ENCODE results near the gene EFCAB7.

EFCAB7 gene, protein sequence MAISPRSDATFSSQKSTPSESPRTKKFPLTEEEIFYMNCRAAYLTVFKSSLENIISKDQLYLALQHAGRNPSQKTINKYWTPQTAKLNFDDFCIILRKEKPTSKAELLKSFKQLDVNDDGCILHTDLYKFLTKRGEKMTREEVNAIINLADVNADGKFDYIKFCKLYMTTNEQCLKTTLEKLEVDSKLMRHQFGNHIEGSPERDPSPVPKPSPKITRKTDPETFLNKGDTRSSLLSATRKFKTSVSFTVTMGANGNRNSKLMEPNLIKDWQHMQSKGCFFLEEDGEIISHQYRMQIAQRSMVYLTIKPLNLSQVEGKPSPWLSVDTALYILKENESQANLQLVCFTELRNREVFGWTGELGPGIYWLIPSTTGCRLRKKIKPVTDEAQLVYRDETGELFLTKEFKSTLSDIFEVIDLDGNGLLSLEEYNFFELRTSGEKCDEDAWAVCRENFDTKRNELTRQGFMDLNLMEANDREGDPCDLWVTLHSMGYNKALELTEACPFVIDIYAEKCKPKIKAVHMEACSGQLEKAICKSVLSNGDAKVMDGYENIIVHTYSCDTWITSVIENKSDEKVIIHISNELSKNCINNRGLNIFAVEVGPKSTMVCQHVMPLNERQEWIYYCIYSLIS

DNA sequence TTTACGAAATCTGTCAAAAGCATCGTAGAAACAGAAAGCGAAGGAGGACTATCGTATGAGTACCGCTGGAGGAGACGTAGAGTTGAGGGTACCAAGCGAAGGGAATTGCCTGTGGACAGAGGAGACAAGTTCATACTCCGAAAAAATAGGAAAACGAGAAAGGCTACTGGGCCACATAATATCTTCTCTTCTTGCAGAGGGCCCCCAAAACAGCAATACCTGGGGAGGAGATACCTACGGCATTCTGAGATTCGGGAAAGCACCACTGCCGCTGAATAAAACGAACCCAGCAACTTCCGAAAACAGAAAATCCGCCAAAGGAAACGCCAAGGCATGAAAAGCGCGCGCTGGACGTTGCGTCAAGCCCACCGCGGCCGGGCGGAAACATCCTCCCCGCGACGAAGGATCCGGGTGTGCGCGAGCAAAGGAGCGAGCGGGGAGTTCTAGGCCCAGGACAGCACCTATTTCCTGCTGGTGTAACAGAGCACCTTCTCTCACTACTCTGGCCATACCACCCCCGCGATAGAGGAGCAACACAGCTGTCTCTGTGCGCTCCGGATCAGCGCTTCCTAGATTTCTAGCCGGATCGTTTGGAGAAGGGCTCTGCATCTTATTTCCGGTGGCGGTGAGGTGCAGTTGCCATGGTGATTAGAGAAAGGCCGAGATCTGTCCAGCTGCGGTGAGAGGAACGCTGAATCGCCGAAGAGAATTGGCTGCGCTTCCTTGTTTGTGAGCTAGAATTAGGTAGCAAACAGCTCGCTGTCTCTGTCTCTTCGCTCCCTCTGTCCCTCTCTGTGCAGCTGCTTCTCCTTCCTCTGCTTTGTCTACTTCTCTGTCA, at the start of gene EFCAB7, which contains the start of gene ITGB3BP:
Gene EFCAB7, plus strand, starts transcription at position 635 of the 838 bp plus-strand sequence. CDS start 2,048 bp downstream, outside the sequence.
Gene ITGB3BP, minus strand, starts transcription at position 335 of the 838 bp plus-strand sequence. Its CDS starts 92 bp downstream, at position 243.
- peak; percentile 52 to 61 for DNase-seq (ENCODE audit: low read depth in 2 of 2, low spot score in 1 of 2)

DNA sequence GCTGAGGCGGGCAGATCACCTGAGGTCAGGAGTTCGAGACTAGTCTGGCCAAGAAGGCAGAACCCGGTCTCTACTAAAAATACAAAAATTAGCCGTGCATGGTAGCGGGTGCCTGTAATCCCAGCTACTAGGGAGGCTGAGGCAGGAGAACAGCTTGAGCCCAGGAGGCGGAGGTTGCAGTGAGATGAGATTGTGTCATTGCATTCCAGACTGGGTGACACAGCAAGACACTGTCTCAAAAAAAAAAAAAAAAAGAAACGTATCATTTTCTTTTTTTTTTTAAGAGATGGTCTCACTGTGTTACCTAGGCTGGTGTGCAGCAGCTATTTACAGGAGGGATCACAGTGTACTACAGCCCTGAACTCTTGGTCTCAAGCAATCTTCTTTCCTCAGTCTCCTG, 47.6 kb upstream of the EFCAB7 start:
- DNase-seq (ENCODE audit: low read depth in 2 of 2, low spot score in 1 of 2) = no peak

DNA sequence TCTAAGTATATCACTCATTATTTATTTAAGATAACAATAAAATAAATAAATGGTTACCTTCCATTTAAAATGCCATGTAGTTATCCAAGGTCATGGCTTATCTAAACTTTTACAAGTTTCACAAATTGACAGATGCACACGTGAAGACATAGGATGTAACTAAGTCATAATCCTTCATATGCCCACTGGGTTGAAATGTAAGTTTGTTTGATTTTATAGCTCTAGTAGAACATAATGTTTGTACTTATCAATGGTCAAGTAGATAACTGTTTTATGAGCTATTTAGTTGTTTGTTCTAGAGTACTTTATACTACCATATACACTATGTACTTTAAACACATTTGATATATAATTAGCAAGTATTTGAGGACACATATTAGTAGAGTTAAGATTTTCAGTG, 43.3 kb upstream of the EFCAB7 start:
- no peak for DNase-seq (ENCODE audit: low read depth in 2 of 2, low spot score in 1 of 2)

DNA sequence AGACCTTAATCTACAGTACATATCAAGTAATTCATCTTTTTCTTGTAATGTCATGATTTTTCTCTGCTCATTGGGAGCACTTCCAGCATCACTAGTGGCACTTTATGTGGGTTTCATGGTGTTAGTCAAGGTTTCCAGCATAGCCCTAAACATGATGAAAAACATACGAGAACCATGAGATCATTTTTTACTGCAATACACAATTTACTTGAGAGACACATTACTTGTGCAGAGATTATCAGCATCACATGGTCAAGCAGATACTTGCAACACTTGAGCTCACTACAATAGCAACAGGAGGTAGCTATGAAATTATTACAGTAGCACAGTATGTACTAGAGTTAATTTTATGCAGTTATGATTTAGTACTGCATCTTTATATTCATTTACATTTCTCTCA, 36.7 kb upstream of the EFCAB7 start:
- DNase-seq (ENCODE audit: low read depth in 2 of 2, low spot score in 1 of 2) = no peak

DNA sequence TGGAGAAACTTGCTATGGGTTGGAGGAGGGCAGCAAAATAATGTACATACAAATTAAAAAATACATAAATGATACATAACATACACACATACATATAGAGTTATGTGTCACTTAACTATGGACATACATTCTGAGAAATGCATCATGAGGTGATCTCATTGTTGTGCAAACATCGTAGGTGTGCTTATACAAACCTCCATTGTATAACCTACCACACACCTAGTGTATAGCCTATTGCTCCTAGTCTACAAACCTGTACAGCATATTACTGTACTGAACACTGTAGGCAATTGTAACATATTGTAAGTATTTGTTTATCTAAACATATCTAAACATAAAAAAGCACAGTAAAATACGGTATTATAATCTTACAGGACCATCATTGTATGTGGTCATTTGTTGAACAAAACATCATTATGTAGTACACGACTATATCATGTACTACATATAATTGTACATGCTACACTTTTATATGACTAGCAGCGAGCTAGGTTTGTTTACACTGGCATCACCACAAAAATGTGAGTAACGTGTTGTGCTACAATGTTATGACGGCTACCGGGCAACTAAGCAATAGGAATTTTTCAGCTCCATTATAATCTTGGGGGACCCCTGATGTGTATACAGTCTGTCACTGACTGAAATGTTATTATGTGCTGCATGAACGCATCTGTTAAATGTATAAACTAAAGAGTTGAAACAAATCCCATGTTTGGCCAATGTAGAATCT, 35.8 kb upstream of the EFCAB7 start:
- no peak for DNase-seq (ENCODE audit: low read depth in 2 of 2, low spot score in 1 of 2)

DNA sequence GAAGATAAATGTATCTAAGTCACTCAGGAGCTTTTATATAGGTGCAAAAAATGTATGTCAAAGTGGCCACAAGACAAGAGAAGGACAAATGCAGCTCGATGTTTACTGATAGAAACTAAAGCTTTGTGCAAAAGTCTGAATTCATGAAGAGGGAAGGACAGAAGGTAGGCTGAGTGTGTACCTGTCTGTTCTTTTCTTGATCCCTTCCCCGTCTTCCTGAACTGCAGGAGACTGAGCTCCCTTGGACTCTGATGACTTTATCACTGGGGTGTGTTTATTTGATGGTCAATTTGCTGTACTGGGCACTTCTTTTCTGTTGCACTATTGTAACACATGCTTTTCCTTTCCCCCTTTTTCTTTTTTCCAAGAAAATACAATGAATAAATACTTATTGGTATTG, 25.7 kb upstream of the EFCAB7 start:
- no peak for DNase-seq (ENCODE audit: low read depth in 2 of 2, low spot score in 1 of 2)

DNA sequence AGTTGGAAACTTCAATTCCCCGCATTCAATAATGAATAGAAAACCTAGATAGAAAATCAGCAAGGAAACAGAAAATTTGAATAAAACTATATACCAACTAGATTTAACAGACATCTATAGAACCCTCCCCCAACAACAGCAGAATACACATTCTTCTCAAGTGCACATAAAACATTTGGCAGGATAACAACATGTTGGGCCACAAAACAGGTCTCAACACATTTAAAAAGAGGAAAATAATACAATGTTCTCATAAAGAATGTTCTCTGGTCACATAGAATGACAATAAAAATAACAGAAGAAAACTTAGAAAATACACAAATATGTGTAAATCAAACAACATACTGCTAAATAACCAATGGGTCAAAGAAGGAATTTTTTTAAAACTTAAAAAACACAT, 25.2 kb upstream of the EFCAB7 start:
- DNase-seq (ENCODE audit: low read depth in 2 of 2, low spot score in 1 of 2) = no peak

DNA sequence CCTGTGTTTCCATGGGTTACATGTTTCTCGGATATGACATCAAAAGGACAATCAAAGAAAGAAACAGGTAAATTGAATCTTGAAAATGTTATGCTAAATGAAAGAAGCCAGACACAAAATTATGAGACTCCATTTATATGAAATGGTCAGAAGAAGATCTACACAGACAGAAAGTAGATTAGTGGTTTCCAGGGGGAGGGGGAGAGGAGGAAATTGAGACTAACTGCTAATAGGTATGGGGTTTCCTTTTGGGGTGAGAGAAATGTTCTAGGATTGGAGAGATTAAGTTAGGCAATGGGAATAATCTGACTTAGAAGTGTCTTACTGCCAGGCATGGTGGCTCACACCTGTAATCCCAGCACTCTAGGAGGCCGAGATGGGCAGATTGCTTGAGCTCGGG, 22.1 kb upstream of the EFCAB7 start:
- DNase-seq (ENCODE audit: low read depth in 2 of 2, low spot score in 1 of 2) = no peak

DNA sequence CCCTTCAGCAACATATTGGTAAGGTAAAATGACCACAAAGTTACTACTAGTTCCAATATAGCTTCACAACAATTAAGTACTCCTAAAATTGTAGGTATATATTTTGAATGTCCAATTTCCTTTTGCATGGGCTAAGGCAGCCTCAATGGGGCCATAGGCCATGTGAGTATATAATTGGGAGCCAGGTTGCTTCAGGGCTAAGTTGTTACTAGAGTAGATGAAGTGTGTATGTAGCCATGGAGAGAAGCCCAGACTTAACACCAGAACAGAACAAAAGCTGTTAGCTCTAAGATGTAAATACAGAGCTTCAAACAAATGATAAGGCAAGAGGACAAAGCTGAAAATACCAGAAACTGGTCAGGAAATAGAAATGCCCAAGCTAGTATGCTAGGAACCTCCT, 16.5 kb upstream of the EFCAB7 start:
- DNase-seq (ENCODE audit: low read depth in 2 of 2, low spot score in 1 of 2) = no peak

DNA sequence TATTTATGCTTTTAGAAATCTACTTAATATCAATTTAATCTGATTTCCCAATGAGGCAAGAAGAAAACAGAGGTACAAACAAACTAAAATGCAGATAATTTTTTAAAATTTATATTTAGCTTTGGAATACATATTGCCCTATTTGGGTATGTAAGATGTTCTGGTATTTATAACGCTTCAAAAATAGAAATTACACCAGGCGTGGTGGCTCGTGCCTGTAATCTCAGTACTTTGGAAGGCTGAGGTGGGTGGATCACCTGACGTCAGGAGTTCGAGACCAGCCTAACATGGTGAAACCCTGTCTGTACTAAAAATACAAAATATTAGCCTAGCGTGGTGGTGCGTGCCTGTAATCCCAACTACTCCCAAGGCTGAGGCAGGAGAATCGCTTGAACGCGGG, 13.6 kb upstream of the EFCAB7 start:
- DNase-seq (ENCODE audit: low read depth in 2 of 2, low spot score in 1 of 2) = no peak

DNA sequence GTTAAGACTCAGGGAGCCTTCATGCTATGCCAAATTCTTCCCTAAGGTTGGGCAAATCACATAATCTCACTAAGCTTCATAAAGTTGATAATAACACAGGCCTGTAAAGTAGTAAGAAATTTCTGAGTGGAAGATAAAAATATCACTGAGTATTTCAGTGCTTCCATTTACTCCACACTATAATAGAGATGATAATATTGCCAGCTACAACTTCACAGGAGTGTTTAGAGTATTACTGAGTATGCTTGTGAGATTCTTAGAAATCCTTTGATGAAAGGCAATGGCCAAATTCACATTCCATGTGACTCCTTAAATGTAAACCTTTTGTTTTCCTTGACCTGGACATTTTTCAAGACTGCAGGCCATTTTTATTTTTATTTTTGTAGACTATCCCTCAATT, 10.7 kb upstream of the EFCAB7 start:
- DNase-seq (ENCODE audit: low read depth in 2 of 2, low spot score in 1 of 2) = no peak

DNA sequence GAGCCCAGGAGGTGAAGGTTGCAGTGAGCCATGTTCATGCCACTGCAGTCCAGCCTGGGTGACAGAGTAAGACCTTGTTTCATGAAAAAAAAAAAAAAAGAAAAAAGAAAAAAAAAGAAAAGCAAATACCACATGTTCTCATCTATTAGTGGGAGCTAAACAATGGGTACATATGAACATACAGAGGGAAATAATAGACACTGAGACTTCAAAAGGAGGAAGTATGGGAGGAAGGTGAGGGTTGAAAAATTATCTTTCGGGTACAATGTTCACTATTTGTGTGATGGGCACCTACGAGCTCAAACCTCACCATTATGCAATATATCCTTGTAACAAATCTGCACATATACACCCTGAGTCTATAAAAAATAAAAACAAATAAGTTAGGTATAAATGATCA, 6.7 kb upstream of the EFCAB7 start:
- no peak for DNase-seq (ENCODE audit: low read depth in 2 of 2, low spot score in 1 of 2)

DNA sequence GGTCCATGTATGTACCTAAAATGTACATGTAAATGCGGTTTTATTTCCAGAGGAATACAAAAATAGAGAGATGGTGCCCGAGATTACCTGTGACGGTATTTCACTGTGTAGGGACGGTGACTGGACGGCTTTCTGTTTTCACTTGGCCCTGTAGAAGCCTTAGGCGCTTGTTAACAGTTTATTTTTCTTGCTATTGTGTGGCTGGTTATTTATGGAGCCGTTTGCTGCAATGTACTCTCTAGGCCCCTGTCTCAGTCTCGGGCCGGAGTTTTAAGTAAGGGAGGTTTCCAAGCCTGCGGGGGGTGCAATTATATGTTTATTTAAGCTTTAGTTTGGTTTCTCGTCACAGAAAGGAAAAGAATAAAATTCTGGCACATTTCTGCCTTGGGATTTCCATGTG, 413 bp downstream of the EFCAB7 start:
- DNase-seq (ENCODE audit: low read depth in 2 of 2, low spot score in 1 of 2) = no peak

DNA sequence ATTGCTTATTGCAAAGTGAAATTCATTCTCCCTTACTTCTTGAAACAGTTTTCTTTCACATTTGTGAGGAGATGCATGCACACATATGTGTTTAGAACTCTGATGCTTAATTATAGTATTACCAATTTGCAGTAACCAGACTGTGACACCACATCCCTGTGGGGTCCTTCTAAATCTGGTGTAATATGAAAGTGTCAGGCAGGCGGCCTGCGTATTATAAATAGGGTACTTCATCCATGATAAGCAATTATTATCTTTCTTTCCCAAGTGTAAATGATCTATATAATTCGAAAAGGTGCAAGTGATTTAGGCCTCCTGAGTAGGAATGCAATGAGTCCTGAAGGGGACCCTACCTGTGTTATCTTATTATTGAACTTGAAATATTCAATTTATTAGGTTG, 876 bp downstream of the EFCAB7 start:
- no peak for DNase-seq (ENCODE audit: low read depth in 2 of 2, low spot score in 1 of 2)

DNA sequence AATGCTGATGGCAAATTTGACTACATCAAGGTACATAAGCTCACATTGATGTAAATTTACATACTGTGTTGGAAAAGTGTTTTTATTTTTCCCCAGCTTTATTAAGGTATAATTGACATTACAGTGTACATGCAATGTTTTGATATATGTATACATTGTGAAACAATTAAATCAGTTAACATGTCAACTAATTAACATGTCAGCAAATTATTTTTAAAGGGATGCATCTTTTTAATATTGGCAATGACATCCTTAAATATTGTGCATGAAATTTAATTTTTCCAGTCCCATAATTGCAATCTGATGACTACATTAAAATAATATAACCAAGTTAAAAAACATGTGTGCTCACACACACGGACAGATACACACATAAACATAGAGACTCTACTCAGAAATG, 9.4 kb downstream of the EFCAB7 start:
- DNase-seq (ENCODE audit: low read depth in 2 of 2, low spot score in 1 of 2) = no peak

DNA sequence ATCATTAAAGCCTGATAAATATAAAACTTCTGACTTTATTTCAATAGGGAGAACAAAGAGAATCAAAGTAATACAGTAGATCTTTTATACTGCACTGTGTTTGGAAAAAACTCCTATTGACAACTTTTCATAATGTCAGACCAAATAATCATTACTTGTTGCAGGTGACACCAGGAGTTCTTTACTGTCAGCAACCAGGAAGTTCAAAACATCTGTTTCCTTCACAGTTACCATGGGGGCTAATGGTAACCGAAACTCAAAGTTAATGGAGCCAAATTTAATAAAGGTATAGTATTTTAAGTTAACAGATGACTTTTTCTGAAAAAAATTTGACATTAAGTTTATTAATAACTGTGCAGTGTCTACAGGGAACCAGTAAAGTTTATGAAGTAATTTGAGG, 10.6 kb downstream of the EFCAB7 start:
- DNase-seq (ENCODE audit: low read depth in 2 of 2, low spot score in 1 of 2) = no peak

DNA sequence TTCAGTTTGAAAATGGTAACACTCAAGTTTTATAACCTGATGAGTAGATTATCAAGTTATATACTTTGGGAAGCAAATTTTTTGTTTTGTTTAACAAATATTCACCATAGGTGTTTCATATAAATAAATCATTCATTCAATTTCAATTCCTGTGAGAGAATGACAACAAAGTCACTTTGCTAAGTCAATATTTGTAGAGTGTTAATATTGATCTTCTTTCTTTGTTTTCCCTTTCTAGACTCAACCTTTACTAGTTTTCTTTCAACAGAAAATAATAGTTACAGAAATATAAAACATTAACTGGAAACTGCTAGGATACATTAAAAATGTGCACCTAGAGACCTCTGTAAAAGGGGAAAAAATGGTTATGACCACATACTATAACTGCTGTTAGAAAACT, 11.1 kb downstream of the EFCAB7 start:
- DNase-seq (ENCODE audit: low read depth in 2 of 2, low spot score in 1 of 2) = no peak

DNA sequence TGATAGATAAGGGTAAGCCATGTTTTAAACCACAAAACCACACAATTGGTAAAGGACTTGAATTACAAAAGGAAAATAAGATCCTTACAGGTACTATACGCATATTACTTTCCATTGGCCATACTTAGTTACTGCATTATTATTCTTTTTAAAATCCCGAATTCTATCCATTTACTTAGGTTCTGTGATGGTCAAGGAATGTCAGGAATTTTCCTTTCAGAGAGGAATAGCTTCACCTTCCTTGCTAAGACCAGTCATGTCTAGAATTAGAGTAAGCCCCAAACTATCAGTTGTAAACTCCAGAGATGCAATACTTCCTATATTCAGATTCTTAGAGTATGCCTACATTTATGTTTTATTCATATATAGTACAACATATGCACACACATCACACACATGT, 13.7 kb downstream of the EFCAB7 start:
- no peak for DNase-seq (ENCODE audit: low read depth in 2 of 2, low spot score in 1 of 2)

DNA sequence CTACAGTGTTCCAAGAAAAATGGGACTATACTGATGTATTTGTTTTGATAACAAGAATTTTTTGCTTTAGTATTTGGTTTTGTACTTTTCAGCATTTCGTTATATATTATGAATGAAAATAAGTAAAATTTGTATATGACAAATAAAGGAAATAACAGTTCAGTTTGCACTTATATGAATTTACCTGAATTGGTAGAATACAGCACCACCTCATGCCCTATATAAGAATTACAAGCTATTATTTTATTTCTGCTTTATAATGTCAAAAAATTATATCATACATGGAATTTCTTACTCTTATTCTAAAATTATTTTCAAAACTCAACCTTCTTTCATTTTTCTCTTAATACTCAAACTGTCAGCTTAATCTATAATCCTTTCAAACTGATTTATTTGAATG, 14.6 kb downstream of the EFCAB7 start:
- DNase-seq (ENCODE audit: low read depth in 2 of 2, low spot score in 1 of 2) = no peak

DNA sequence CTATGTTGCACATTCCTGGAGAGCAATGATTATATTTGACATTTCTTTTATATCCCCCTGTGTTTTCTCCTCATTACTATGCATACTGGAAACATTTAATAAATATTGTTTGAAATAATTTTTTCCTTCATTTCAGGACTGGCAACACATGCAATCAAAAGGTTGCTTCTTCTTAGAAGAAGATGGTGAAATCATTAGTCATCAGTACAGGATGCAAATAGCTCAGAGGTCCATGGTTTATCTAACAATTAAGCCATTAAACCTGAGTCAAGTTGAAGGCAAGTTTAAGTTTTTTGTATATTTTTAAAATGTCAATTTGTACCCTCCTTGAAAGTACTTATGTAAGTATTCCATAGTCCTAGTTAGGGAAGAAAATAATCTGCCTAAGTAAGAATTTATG, 22.5 kb downstream of the EFCAB7 start:
- no peak for DNase-seq (ENCODE audit: low read depth in 2 of 2, low spot score in 1 of 2)

DNA sequence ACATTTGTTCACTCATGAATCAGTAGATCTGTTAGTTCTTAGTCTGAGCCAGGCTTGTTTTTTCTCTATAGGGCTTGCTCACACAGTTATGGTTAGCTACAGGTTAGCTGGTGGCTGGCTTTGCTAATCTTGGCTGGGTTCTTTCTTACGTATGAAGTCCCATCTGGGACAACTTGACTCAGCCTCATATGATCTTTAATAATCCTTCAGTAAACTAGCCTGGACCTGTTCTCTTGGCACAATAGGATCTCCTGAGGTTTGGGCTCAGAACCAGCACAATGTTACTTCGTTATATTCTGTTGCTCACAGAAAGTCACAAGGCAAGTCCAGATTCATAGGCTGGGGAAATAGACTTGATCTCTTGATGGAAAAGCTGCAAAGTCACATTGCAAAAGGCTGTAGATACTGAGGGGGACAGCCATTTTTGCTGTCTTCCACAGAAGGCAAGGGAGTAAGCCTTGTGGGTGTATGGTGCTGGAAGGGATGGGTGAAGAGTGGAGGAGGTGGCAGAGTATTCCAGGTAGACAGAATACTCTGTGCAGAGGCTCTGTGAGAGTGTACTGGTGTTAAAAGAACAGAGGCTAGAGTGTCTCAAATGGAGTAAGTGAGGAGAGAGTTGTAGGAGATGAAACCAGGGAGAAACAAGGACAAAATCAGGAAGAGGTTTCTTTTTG, 24.4 kb downstream of the EFCAB7 start:
- DNase-seq (ENCODE audit: low read depth in 2 of 2, low spot score in 1 of 2) = no peak
